GM10248 (cell line): ENCODE data around the gene SH3TC1.

Source experiments
- CTCF ChIA-PET: fragments of 300-600 bp; sonication (Branson Sonifier 250); formaldehyde crosslinking; extraction: SDS; loops from one replicate; lab custom pipeline; 2021; ENCODE audit warnings: antibody characterized with exemption; lab: Yijun Ruan, JAX
- POLR2A ChIA-PET: fragments of 350-650 bp; sonication (Branson Sonifier 250); formaldehyde crosslinking; extraction: SDS; loops from one replicate; lab custom pipeline; 2020; ENCODE audit warnings: antibody characterized with exemption; lab: Yijun Ruan, JAX
- DNase-seq: peaks from one replicate; pipeline ENCODE4 v3.0.0; 2012; ENCODE audit errors: extremely low spot score
- TF ChIP-seq, protein P1 (sequence below): IDR thresholded peaks from 2 replicates; pipeline ENCODE4 v1.5.1; 2012; ENCODE audit warnings: mild to moderate bottlenecking, low read depth; ENCODE audit errors: extremely low read depth, missing control alignments, control extremely low read depth

Gene SH3TC1

DNA sequence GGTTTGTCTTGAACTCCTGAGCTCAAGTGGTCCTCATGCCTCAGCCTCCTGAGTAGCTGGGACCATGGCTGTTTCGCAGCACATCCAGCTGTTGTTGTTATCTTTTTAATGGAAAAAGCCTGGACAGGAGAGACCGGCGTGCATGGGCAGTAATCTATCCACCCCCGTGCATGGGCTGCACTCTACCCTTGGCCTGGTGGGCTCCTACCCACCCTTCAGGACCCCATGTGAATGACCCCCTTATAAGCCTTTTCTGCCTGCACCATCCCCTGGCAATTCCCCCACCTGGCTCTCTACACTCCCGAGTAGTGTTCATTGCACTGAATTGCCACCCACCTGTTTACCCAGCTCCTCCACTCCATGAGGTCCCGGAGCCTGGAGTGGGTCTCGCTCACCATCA, 51.5 kb downstream of the SH3TC1 start:
- no peak for DNase-seq
- CTCF ChIA-PET = interaction anchor here (1.0 to 2.0 kb wide), 4 partner anchors 9 to 153 kb away, joined by 4 to 8 read pairs (median 6); no protein-coding TSS in a partner anchor
- TF ChIP-seq, protein P1, sequence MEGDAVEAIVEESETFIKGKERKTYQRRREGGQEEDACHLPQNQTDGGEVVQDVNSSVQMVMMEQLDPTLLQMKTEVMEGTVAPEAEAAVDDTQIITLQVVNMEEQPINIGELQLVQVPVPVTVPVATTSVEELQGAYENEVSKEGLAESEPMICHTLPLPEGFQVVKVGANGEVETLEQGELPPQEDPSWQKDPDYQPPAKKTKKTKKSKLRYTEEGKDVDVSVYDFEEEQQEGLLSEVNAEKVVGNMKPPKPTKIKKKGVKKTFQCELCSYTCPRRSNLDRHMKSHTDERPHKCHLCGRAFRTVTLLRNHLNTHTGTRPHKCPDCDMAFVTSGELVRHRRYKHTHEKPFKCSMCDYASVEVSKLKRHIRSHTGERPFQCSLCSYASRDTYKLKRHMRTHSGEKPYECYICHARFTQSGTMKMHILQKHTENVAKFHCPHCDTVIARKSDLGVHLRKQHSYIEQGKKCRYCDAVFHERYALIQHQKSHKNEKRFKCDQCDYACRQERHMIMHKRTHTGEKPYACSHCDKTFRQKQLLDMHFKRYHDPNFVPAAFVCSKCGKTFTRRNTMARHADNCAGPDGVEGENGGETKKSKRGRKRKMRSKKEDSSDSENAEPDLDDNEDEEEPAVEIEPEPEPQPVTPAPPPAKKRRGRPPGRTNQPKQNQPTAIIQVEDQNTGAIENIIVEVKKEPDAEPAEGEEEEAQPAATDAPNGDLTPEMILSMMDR = no peak
- POLR2A ChIA-PET = no interaction called here

DNA sequence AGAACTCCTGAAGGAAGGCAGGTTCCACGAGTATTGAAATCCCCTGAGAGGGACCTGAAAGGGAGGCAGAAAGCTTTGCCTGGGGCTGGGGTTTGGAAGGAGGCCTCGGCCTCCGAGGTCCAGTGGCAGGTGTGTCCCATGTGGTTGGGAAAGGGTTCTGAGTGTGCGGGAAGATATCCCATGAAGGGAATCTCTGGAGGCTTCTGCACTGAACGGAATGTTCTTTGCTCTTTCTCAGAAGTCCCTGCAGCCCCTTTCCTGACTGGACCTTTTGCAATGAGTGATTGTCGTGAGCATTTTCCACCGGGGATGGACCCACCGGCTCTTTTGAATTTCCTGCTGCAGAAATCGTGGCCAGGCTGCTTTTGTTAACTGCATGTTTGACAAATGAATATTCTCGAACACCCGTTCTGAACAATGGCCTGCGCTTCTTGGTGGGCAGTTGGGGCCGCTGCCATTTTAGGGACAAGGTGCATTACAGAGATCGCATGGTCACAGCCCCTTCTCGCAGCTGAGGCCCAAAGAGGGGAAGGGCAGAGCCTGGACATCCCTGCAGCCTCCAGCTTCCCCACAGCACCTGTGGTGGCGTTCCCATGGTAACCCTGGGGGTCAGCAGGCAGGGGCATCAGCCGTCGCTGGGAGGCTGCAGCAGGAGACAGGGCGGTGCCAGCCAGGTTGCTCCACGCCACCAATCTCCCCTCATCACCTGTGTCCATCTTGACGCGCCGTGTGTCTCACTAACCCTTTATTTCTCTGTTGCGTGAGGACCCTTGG, 52.2 kb downstream of the SH3TC1 start:
- TF ChIP-seq, protein P1 = no peak
- no peak for DNase-seq
- ChIA-PET POLR2A (no interaction called here), CTCF (interaction anchor here (1.7 to 2.0 kb wide), 3 partner anchors 9 to 152 kb away, joined by 5 to 8 read pairs (median 6); no protein-coding TSS in a partner anchor)

DNA sequence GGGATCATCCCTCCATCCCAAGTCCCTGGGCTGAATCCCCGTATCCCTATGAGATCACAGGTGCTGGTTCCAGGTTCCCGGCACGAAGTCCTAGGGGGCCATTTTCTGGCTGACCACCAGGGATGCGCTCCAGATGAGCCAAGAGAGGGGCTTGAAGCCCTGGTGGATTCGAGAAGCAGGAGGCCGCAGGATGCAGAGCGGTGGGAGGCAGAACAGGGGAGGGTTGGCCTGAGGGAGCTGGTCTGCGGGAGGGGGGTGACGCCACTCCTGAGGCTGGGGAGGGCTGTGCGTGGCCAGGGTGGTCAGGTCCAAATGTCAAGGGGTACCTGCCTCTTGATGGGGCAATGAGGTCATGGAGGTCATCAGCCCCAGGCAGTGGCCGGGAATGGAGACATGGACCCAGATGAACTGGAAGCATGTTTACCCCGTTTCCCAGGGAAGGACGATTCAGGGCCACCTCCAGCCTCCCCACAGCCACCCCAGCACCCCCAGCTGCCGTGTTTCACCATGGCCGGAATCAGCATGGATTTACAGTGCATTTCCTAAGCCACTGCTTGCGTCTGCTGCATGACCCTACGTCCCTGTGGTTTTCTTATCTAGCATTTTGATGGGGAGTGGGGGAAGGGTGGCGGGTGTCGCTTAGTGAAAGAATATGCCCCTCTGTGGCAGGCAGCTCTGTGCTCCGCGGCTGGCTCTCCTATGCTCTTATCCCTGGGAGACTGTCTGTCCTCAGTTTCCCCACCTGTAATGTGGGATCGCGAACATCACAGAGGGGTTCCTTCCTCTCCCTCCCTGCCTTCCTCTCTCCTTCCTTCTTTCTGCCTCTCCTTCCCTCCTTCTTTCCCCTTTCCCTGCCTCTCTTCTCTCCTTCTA, 53.4 kb downstream of the SH3TC1 start:
- TF ChIP-seq, protein P1 = no peak
- POLR2A ChIA-PET = no interaction called here
- DNase-seq = no peak
- CTCF ChIA-PET = interaction anchor here (1.1 kb wide), 2 partner anchors 10 to 24 kb away, joined by 4 read pairs; no protein-coding TSS in a partner anchor

DNA sequence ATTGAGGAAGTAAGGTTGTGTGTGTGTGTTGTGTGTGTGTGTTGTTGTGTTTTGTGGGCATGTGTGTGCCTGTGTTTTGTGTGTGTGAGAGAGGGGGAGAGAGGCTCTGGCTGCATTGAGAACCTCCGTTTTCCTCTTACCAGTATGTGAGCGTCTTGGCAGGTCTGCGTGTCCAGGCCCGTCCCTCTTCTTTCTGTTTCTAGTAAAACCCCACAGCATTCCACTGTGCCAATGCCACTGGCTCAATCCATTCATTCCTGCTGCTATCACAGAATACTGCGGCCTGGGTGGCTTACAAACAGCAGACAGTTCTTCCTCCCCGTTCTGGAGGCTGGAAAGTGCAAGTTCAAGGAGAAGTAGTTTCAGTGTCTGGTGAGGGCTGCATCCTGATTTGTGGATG, 55.0 kb downstream of the SH3TC1 start:
- TF ChIP-seq, protein P1 = no peak
- no peak for DNase-seq
- CTCF ChIA-PET = interaction anchor here (1.1 kb wide), 2 partner anchors 12 to 25 kb away, joined by 4 read pairs; no protein-coding TSS in a partner anchor
- POLR2A ChIA-PET = no interaction called here

DNA sequence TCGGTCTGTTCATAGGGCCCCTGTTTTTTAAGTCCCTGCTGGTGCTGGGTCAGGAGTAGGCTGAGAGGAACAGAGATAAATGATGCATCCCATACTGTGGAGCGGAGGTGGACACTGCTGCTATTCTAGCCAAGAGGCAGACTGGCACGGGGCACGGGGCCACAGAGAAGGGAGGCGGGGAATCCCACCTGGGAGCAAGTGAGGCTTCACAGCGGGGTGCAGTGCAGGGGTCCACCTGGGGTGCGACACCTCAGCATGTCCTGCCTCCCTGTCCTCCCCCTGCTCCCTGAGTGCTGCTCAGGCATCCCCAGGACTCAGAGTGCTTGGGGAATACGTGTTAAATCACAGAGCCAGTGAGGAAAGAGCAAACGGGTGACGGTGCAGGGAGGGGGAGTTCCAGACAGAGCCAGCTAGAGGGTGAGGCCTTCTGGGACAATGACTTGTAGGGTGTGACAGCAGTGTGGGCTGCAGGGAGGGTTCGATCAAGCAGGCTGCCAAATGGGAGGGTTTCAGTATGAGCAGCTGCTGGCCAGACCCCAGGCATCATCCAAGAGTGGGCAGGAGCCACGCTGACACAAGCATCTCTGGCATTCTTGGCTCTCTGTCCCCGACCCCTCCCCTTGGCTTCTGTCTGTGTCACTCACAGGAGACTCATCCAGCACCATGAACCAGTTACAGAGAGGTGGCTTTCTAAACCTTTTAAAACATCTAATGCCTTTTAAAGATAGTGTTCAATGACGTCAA, 56.8 kb downstream of the SH3TC1 start:
- POLR2A ChIA-PET = no interaction called here
- no peak for DNase-seq
- CTCF ChIA-PET = interaction anchor here (1.1 to 4.3 kb wide), 2 partner anchors 11 to 13 kb away, joined by 3 to 15 read pairs; no protein-coding TSS in a partner anchor

More for the DNA sequence above, 56.8 kb downstream of the SH3TC1 start:
- TF ChIP-seq, protein P1 = no peak
